Smooth muscle cell (in vitro differentiated cells): ENCODE data around the gene ACTL10. TPM values are rescaled to one million over a fixed set of nuclear protein-coding genes. Genes with fewer than 3 reads are reported as not detected.

Experiments
- DNase-seq: peaks from one replicate; lab custom pipeline; 2025; ENCODE audit not compliant: unreplicated experiment; lab: John Stamatoyannopoulos, UW
- H2AFZ ChIP-seq: fragments of 200-600 bp; sonication (generic); 2 replicates; pipeline ENCODE4 v1.6.0; 2016; ENCODE audit warnings: antibody characterized with exemption, low read depth, mild to moderate bottlenecking
- H3F3A ChIP-seq: fragments of 200-600 bp; sonication (generic); 2 replicates; pipeline ENCODE4 v1.6.0; 2017; ENCODE audit warnings: antibody characterized with exemption, low read depth
- H3K27ac ChIP-seq: fragments of 200-600 bp; sonication (generic); 2 replicates; pipeline ENCODE4 v1.5.1; 2016; ENCODE audit warnings: low read depth, mild to moderate bottlenecking
- H3K27me3 ChIP-seq: fragments of 200-600 bp; sonication (generic); 2 replicates; pipeline ENCODE4 v1.6.1; 2016; ENCODE audit warnings: low read depth, mild to moderate bottlenecking
- H3K36me3 ChIP-seq: fragments of 200-600 bp; sonication (generic); 2 replicates; pipeline ENCODE4 v1.5.1; 2016; ENCODE audit warnings: low read depth
- H3K4me1 ChIP-seq: fragments of 200-600 bp; sonication (generic); 2 replicates; pipeline ENCODE4 v1.5.1; 2016; ENCODE audit warnings: low read depth
- H3K4me2 ChIP-seq: fragments of 200-600 bp; sonication (generic); 2 replicates; pipeline ENCODE4 v1.6.0; 2016; ENCODE audit warnings: mild to moderate bottlenecking
- H3K4me3 ChIP-seq: fragments of 200-600 bp; sonication (generic); 2 replicates; pipeline ENCODE4 v1.5.1; 2016; ENCODE audit warnings: mild to moderate bottlenecking
- H3K79me2 ChIP-seq: fragments of 200-600 bp; sonication (generic); 2 replicates; pipeline ENCODE4 v1.6.0; 2016; ENCODE audit warnings: low read depth, mild to moderate bottlenecking
- H3K9ac ChIP-seq: fragments of 200-600 bp; sonication (generic); 2 replicates; pipeline ENCODE4 v1.6.0; 2016; ENCODE audit warnings: low read depth
- H3K9me3 ChIP-seq: fragments of 200-600 bp; sonication (generic); replicated peaks from 2 replicates; pipeline ENCODE4 v1.5.1; 2016; ENCODE audit warnings: low read depth
- H4K20me1 ChIP-seq: fragments of 200-600 bp; sonication (generic); 2 replicates; pipeline ENCODE4 v1.6.0; 2016; ENCODE audit warnings: low read depth
- WGBS: methylation state at CpG from one replicate; pipeline ENCODE4 v1.1.7; 2016; ENCODE audit warnings: low lambda C conversion rate; 5-methylcytosine and 5-hydroxymethylcytosine counted together
- polyA plus RNA-seq: library from polyadenylated mRNA; unstranded; fragments of >200 nt; fragmentation: Nextera tagmentation; extraction: Ambion mirVana; gene quantifications from 2 replicates; pipeline ENCODE4 v1.2.1, GENCODE V29; 2016
- total RNA-seq: library from RNA; depleted of rRNA; stranded (reverse); fragments of >200 nt; gene quantifications from 2 replicates; pipeline ENCODE4 v1.2.3, GENCODE V29; 2014
- TF ChIP-seq, protein P1 (sequence below): fragments of 200-600 bp; sonication (generic); IDR thresholded peaks from 2 replicates; pipeline ENCODE4 v1.5.1; 2017; ENCODE audit warnings: borderline replicate concordance, mild to moderate bottlenecking, antibody characterized with exemption; ENCODE audit not compliant: insufficient read depth, poor library complexity, severe bottlenecking

ACTL10 gene
- total and polyA plus RNA-seq, 2 experiments from 2014 or later: 0.04 to 0.49 TPM

DNA sequence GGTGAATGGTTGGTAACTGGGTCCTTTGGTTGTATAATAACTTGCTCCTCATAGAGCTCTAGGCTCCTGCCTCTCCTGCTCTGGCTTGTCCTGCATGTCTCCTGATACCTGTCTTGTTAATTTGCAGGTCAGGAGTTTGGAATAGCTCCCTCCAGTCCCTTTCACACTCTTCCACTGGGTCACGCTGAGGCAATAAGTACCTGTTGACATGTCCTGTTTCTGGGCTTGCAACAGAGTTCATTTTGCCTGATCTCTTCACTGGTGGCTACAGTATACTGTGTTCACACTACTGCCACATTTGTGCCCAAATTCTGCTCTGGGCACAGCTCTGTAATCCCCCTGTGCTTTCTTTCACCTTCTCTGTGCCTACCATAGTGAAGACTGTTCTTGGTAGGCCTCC lies 30.0 kb upstream of the ACTL10 start:
- WGBS: 97% methylated on average over 1 of the region's 1 CpG
- H3K36me3 ChIP-seq: peaks cover 12% of the 10 kb centered on the region
- H4K20me1 ChIP-seq: no peaks in the 10 kb centered on the region
- H3K4me1 ChIP-seq: no peaks in the 10 kb centered on the region
- H3K79me2 ChIP-seq: no peaks in the 10 kb centered on the region
- no peak overlapping the region for H3K27ac ChIP-seq
- no peaks in the 10 kb centered on the region for H3F3A ChIP-seq
- no peaks in the 10 kb centered on the region for H3K9me3 ChIP-seq
- H3K4me3 ChIP-seq: no peak overlapping the region
- no peak for DNase-seq
- TF ChIP-seq, protein P1, sequence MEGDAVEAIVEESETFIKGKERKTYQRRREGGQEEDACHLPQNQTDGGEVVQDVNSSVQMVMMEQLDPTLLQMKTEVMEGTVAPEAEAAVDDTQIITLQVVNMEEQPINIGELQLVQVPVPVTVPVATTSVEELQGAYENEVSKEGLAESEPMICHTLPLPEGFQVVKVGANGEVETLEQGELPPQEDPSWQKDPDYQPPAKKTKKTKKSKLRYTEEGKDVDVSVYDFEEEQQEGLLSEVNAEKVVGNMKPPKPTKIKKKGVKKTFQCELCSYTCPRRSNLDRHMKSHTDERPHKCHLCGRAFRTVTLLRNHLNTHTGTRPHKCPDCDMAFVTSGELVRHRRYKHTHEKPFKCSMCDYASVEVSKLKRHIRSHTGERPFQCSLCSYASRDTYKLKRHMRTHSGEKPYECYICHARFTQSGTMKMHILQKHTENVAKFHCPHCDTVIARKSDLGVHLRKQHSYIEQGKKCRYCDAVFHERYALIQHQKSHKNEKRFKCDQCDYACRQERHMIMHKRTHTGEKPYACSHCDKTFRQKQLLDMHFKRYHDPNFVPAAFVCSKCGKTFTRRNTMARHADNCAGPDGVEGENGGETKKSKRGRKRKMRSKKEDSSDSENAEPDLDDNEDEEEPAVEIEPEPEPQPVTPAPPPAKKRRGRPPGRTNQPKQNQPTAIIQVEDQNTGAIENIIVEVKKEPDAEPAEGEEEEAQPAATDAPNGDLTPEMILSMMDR: no peak
- no peaks in the 10 kb centered on the region for H3K27me3 ChIP-seq
- no peak overlapping the region for H2AFZ ChIP-seq
- H3K9ac ChIP-seq: no peak overlapping the region
- H3K4me2 ChIP-seq: no peak overlapping the region

DNA sequence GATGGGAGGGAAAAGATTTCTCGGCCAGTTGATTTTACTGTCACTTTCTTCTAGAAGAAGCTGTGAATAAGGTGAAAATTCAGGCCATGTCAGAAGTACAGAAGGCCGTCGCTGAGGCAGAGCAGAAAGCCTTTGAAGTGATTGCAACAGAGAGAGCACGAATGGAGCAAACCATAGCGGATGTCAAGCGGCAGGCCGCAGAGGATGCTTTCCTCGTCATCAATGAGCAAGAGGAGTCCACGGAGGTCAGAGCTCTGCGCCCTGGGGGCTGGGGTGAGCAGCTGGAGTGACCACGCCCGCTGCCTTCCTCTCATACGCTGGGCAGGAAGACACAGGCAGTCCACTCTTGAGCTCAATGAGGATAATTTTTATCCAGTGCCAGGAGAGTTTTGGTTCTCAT lies 26.5 kb upstream of the ACTL10 start:
- Histone ChIP-seq H3K9ac (no peak overlapping the region), H3K4me1 (no peaks in the 10 kb centered on the region), H4K20me1 (no peaks in the 10 kb centered on the region), H3K4me3 (no peak overlapping the region), H3K79me2 (no peaks in the 10 kb centered on the region), H3K36me3 (peaks cover 14% of the 10 kb centered on the region), H3K27ac (no peak overlapping the region), H2AFZ (no peak overlapping the region), H3K4me2 (no peak overlapping the region), H3K9me3 (no peaks in the 10 kb centered on the region), H3K27me3 (no peaks in the 10 kb centered on the region), H3F3A (no peaks in the 10 kb centered on the region)
- TF ChIP-seq, protein P1: no peak
- no peak for DNase-seq
- 92% methylated on average over 13 of the region's 13 CpGs for WGBS

DNA sequence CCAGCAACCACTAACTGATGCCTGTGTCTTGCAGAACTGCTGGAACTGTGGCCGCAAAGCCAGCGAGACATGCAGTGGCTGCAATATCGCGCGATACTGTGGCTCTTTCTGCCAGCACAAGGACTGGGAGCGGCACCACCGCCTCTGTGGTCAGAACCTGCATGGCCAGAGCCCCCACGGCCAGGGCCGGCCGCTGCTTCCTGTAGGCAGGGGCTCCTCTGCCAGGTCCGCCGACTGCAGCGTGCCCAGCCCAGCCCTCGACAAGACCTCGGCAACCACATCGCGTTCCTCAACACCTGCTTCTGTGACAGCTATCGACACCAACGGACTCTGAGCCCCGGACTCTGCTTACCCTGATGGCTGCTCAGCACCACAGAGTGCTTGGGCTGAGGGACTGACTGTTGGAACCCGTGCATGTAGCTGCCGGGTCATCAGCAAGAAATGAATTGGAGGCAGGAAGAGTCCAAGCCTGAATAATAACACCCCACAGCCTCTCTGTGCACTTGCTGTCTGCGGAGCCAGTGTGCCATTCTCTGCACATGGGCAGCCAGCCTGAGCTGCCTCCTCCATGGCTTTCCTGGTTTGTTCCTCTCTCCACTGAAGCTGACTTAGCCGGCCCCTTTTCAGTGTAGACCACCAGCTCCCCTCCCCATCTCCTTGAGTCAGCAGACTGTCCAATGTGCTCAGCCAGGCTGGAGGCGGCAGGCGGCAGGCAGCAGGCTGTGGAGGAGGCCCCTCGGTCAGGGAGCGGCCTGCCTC lies 22.3 kb upstream of the ACTL10 start:
- Histone ChIP-seq H3K36me3 (peaks cover 9% of the 10 kb centered on the region), H3K79me2 (no peaks in the 10 kb centered on the region), H2AFZ (no peak overlapping the region), H3K9me3 (no peaks in the 10 kb centered on the region), H3K4me2 (no peak overlapping the region), H3K4me1 (no peaks in the 10 kb centered on the region), H3K9ac (no peak overlapping the region), H3K27ac (no peak overlapping the region), H3K4me3 (no peak overlapping the region), H3F3A (peaks cover 4% of the 10 kb centered on the region), H3K27me3 (no peaks in the 10 kb centered on the region), H4K20me1 (peaks cover 20% of the 10 kb centered on the region)
- WGBS: 98% methylated on average over 28 of the region's 28 CpGs
- TF ChIP-seq, protein P1: no peak
- DNase-seq: no peak

DNA sequence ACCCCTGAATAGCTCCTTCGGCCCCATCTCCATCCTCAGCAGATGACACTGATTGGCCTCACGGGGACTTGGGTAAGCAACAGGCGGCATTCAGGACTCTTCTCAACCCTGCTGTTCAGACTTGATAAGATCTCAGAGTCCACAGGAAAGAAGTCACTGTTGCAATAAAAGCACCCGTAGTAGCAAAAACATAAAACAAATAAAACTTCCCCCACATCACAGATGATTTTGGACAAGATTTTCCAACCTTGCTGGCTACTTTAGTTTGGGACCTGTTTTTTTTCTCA lies 21.7 kb upstream of the ACTL10 start:
- no peaks in the 10 kb centered on the region for H3K27me3 ChIP-seq
- H3K4me2 ChIP-seq: no peak overlapping the region
- TF ChIP-seq, protein P1: no peak
- no peaks in the 10 kb centered on the region for H3K79me2 ChIP-seq
- no peak overlapping the region for H3K9ac ChIP-seq
- H2AFZ ChIP-seq: no peak overlapping the region
- WGBS: 87% methylated on average over 4 of the region's 4 CpGs
- no peaks in the 10 kb centered on the region for H3K9me3 ChIP-seq
- peaks cover 7% of the 10 kb centered on the region for H3K36me3 ChIP-seq
- H3F3A ChIP-seq: peaks cover 4% of the 10 kb centered on the region
- no peak for DNase-seq
- H3K4me1 ChIP-seq: no peaks in the 10 kb centered on the region
- H3K4me3 ChIP-seq: no peak overlapping the region
- H3K27ac ChIP-seq: no peak overlapping the region
- peaks cover 20% of the 10 kb centered on the region for H4K20me1 ChIP-seq
